Measurements from ENCODE around the gene INSYN2A.

Gene INSYN2A

GRCh38 chr10:127196282-127197153 is at the start of gene INSYN2A:
Gene INSYN2A (minus strand): TSS chr10:127196591. CDS start chr10:127176395, 20,196 bp downstream.
- DNase-seq, result no peak

- no peak for DNase-seq
These were observed 49.1 kb upstream of the INSYN2A start for GRCh38 chr10:127245456-127245855.

GRCh38 chr10:127243490-127244272 is 47.3 kb upstream of the INSYN2A start:
- peak; percentile 10 to 32 for DNase-seq

GRCh38 chr10:127242914-127243313 is 46.5 kb upstream of the INSYN2A start:
- DNase-seq, result no peak

GRCh38 chr10:127236266-127236665 is 39.9 kb upstream of the INSYN2A start:
- DNase-seq, result no peak

- no peak for DNase-seq
These were observed 38.0 kb upstream of the INSYN2A start for GRCh38 chr10:127234306-127234800.

- no peak for DNase-seq
These were observed 31.9 kb upstream of the INSYN2A start for GRCh38 chr10:127228195-127228787.

GRCh38 chr10:127227663-127228062 is 31.3 kb upstream of the INSYN2A start:
- DNase-seq, result no peak

GRCh38 chr10:127227027-127227426 is 30.6 kb upstream of the INSYN2A start:
- DNase-seq, result no peak

- DNase-seq, result no peak
These were observed 24.9 kb upstream of the INSYN2A start for GRCh38 chr10:127221281-127221680.

- no peak for DNase-seq
These were observed 22.3 kb upstream of the INSYN2A start for GRCh38 chr10:127218658-127219057.

GRCh38 chr10:127216786-127217185 is 20.4 kb upstream of the INSYN2A start:
- DNase-seq, result no peak

- DNase-seq, result no peak
These were observed 19.9 kb upstream of the INSYN2A start for GRCh38 chr10:127216274-127216673.

GRCh38 chr10:127215866-127216265 is 19.5 kb upstream of the INSYN2A start:
- no peak for DNase-seq

- DNase-seq, result no peak
These were observed 14.6 kb upstream of the INSYN2A start for GRCh38 chr10:127210936-127211466.

- DNase-seq, result no peak
These were observed 10.7 kb upstream of the INSYN2A start for GRCh38 chr10:127207081-127207480.

- DNase-seq, result no peak
These were observed 6.7 kb upstream of the INSYN2A start for GRCh38 chr10:127203067-127203466.

- no peak for DNase-seq
These were observed 4.3 kb upstream of the INSYN2A start for GRCh38 chr10:127200646-127201045.

GRCh38 chr10:127198721-127199120 is 2.3 kb upstream of the INSYN2A start:
- no peak for DNase-seq

- DNase-seq, result no peak
These were observed 1.9 kb upstream of the INSYN2A start for GRCh38 chr10:127198307-127198706.

- DNase-seq, result no peak
These were observed 702 bp upstream of the INSYN2A start for GRCh38 chr10:127197154-127197432.

- DNase-seq, result no peak
These were observed 665 bp downstream of the INSYN2A start for GRCh38 chr10:127195571-127196281.
